Loucy (cell line): ENCODE data around the gene C1orf174.

Source experiments
- EZH2phosphoT487 ChIP-seq: fragments of 200-600 bp; IDR thresholded peaks from 2 replicates; pipeline ENCODE4 v1.6.1; 2018; ENCODE audit warnings: antibody characterized with exemption, mild to moderate bottlenecking, moderate library complexity, borderline replicate concordance
- TF ChIP-seq, protein P1 (sequence below): fragments of 200-600 bp; sonication (generic); conservative IDR thresholded peaks from 2 replicates; pipeline ENCODE4 v1.5.1; 2014; ENCODE audit warnings: mild to moderate bottlenecking, antibody characterized with exemption, low read length

DNA sequence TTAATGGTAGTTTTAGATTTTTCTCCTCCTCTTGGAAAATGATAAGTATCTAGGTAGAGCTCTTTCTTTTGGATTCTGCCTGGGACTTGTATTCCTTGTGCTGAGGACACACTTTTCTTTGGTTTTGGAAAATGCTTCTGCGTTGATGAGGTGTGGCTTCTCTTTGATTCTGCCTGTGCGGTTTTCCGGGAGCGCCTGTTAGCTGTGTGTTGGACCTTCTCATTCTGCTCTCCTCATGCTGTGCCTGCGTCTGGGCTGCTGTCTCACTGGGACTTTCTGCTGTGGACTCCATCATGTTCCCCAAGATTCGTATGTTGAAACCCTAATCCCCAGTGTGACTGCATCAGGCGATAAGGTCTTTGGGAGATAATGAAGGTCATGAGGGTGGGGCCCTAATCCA lies 21.0 kb downstream of the C1orf174 start:
- TF ChIP-seq, protein P1, sequence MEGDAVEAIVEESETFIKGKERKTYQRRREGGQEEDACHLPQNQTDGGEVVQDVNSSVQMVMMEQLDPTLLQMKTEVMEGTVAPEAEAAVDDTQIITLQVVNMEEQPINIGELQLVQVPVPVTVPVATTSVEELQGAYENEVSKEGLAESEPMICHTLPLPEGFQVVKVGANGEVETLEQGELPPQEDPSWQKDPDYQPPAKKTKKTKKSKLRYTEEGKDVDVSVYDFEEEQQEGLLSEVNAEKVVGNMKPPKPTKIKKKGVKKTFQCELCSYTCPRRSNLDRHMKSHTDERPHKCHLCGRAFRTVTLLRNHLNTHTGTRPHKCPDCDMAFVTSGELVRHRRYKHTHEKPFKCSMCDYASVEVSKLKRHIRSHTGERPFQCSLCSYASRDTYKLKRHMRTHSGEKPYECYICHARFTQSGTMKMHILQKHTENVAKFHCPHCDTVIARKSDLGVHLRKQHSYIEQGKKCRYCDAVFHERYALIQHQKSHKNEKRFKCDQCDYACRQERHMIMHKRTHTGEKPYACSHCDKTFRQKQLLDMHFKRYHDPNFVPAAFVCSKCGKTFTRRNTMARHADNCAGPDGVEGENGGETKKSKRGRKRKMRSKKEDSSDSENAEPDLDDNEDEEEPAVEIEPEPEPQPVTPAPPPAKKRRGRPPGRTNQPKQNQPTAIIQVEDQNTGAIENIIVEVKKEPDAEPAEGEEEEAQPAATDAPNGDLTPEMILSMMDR, result no peak
- TF ChIP-seq EZH2phosphoT487, result no peak
